ENCODE measurements around the gene CCS.

- TF ChIP-seq CTCF (IDR thresholded peaks at IDR 0.05) (no peak), POLR2AphosphoS5 (IDR thresholded peaks at IDR 0.05) (no peak), POLR2A (IDR thresholded peaks at IDR 0.05) (no peak), EP300 (IDR thresholded peaks at IDR 0.05) (no peak)
Measured at GRCh38 chr11:66562907-66563583, 29.9 kb upstream of the CCS start.
